ENCODE data around the gene JPH4. TPM values are rescaled to one million over a fixed set of nuclear protein-coding genes. Genes with fewer than 3 reads are reported as not detected.

JPH4 gene
- under 1 TPM in 9 of 10 donors, not detected in 1; 0.06 to 0.38 (median 0.15) TPM for total RNA-seq
- under 1 TPM; 0.07 to 0.22 TPM for polyA plus RNA-seq
- long read RNA-seq, donor 1, result 0 reads
- long read RNA-seq, donor 2, result 0 reads
- long read RNA-seq, donor 3, result 0 reads

- 7 to 10% methylated on average over 18 of the region's 18 CpGs for WGBS, 2 donors
These were observed at the start of gene JPH4 for GRCh38 chr14:23578560-23579310. Gene JPH4 (minus strand): TSS chr14:23578790. CDS start chr14:23577453, 1,337 bp downstream.

GRCh38 chr14:23627961-23628360, 49.4 kb upstream of the JPH4 start:
- Histone ChIP-seq H3K4me3 (no peak overlapping the region), H3K27me3 (peaks cover 0 to 10% (median 0%) of the 10 kb centered on the region in 7 donors), H3K9me3 (peaks cover 0 to 22% (median 5%) of the 10 kb centered on the region in 11 donors), H3K36me3 (no peaks in the 10 kb centered on the region), H3K4me1 (peaks cover 0 to 14% (median 9%) of the 10 kb centered on the region in 9 donors), H3K27ac (no peak overlapping the region)
- DNase-seq (no peak), ATAC-seq (no peak)
- no peak for TF ChIP-seq CTCF (IDR thresholded peaks at IDR 0.05)
- 87% methylated on average over 6 of the region's 6 CpGs for WGBS, 2 donors
- intact Hi-C loops (cut with DNase I), result no loop called here

More at GRCh38 chr14:23578560-23579310, at the start of gene JPH4:
- intact Hi-C loops (cut with DNase I), result no loop called here
- peaks cover 22 to 80% (median 73%) of the 10 kb centered on the region in 7 donors for H3K27me3 ChIP-seq
- ATAC-seq (peak in 3 of 8 donors; percentile 17 to 29 (median 25)), DNase-seq (no peak)
- H3K9me3 ChIP-seq, result no peaks in the 10 kb centered on the region
- no peak within 1 kb of the TSS for H3K27ac ChIP-seq
- peaks cover 0 to 16% (median 9%) of the 10 kb centered on the region in 9 donors for H3K4me1 ChIP-seq
- H3K36me3 ChIP-seq, result no peaks in the 10 kb centered on the region
- H3K4me3 ChIP-seq, result peak within 1 kb of the TSS in 3 of 10 donors; percentile 32 to 41 (median 40)
- no peak for TF ChIP-seq CTCF (IDR thresholded peaks at IDR 0.05)

GRCh38 chr14:23626946-23627345, 48.4 kb upstream of the JPH4 start:
- no peak for DNase-seq
- no peaks in the 10 kb centered on the region for H3K36me3 ChIP-seq
- peaks cover 0 to 22% (median 5%) of the 10 kb centered on the region in 11 donors for H3K9me3 ChIP-seq
- H3K27me3 ChIP-seq, result peaks cover 0 to 5% (median 0%) of the 10 kb centered on the region in 7 donors
- H3K4me1 ChIP-seq, result peaks cover 0 to 5% (median 4%) of the 10 kb centered on the region in 9 donors
- H3K4me3 ChIP-seq, result no peak overlapping the region
- intact Hi-C loops (cut with DNase I), result no loop called here
- ATAC-seq, result no peak
- H3K27ac ChIP-seq, result no peak overlapping the region
- TF ChIP-seq CTCF (IDR thresholded peaks at IDR 0.05), result no peak

DNA sequence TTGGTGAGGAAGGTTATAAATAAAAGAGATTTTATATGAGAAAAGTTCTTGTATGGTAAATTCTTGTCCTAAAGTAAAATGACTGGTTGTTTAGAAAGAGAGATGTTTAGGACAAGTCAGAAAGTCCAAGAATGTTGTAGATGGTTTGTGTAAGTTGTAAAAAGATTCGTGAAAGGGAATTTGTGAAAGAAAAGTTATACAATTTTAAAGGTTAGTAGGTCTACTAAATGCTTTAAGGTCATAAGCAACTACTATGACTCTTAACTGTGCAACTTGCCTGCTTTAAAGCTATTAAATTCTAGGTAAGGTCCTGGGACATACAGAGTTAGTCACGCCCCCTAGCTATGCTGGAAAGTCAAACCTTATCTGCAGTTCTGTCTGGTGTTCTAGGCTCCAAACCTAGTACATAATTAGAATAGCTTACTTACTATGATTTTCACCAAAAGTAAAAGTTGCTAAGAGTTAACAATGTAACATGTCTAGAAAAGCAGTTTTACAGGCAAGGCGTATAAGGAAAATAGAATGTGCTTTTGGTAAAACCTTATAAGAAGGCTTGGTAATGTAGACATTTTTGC, 46.3 kb upstream of the JPH4 start:
- intact Hi-C loops (cut with DNase I), result no loop called here
- Histone ChIP-seq H3K9me3 (peaks cover 0 to 22% (median 5%) of the 10 kb centered on the region in 11 donors), H3K4me1 (no peaks in the 10 kb centered on the region), H3K4me3 (no peak overlapping the region), H3K27ac (no peak overlapping the region), H3K36me3 (no peaks in the 10 kb centered on the region), H3K27me3 (peaks cover 0 to 5% (median 0%) of the 10 kb centered on the region in 7 donors)
- ATAC-seq, result no peak
- WGBS, 2 donors, result 92% methylated on average over 3 of the region's 3 CpGs
- no peak for DNase-seq
- TF ChIP-seq CTCF (IDR thresholded peaks at IDR 0.05), result no peak
